HG03097 (cell line): ENCODE measurements around the gene AUH.
"Not testable (repeated sequence)": the region's sequence is repeated elsewhere in the genome, so short reads cannot be mapped to it uniquely, and the experiment has no call there.

Experiments used
- ATAC-seq: cut with Tn5 transposase; IDR thresholded peaks from one replicate; pipeline ENCODE4 v1.9.1; 2021; ENCODE audit not compliant: unreplicated experiment, low FRiP score

AUH gene

GRCh38 chr9:91214086-91214485 is 147.6 kb downstream of the AUH start:
- no peak for ATAC-seq

- no peak for ATAC-seq
Measured at GRCh38 chr9:91212596-91213243, 149.0 kb downstream of the AUH start.

GRCh38 chr9:91211919-91212318 is 149.8 kb downstream of the AUH start:
- ATAC-seq = no peak

- no peak for ATAC-seq
Measured at GRCh38 chr9:91211414-91211813, 150.3 kb downstream of the AUH start.

- ATAC-seq = no peak
Measured at GRCh38 chr9:91210318-91210717, 151.4 kb downstream of the AUH start.

- ATAC-seq = no peak
Measured at GRCh38 chr9:91208837-91209236, 152.9 kb downstream of the AUH start.

- no peak for ATAC-seq
Measured at GRCh38 chr9:91208419-91208745, 153.3 kb downstream of the AUH start.

GRCh38 chr9:91207729-91208418 is 153.8 kb downstream of the AUH start:
- peak; percentile 81 for ATAC-seq

GRCh38 chr9:91207397-91207728 is 154.4 kb downstream of the AUH start:
- no peak for ATAC-seq

- ATAC-seq = no peak
Measured at GRCh38 chr9:91206806-91207205, 154.9 kb downstream of the AUH start.

- ATAC-seq = no peak
Measured at GRCh38 chr9:91202736-91203283, 158.9 kb downstream of the AUH start.

GRCh38 chr9:91200692-91201336 is 160.9 kb downstream of the AUH start:
- ATAC-seq = no peak

- no peak for ATAC-seq
Measured at GRCh38 chr9:91199739-91200497, 161.8 kb downstream of the AUH start.

- not testable (repeated sequence) for ATAC-seq
Measured at GRCh38 chr9:91198881-91199280, 162.8 kb downstream of the AUH start.

GRCh38 chr9:91198405-91198804 is 163.3 kb downstream of the AUH start:
- no peak for ATAC-seq

GRCh38 chr9:91197232-91198181 is 164.2 kb downstream of the AUH start:
- no peak for ATAC-seq

- no peak for ATAC-seq
Measured at GRCh38 chr9:91196103-91196950, 165.4 kb downstream of the AUH start.

GRCh38 chr9:91195372-91196012 is 166.2 kb downstream of the AUH start:
- no peak for ATAC-seq
